Right lobe of liver (tissue), 4 donors: ENCODE results near the gene CEP20.

Experiments used
- POLR2A ChIP-seq: fragments of 450-650 bp; IDR thresholded peaks from one replicate; pipeline ENCODE4 v1.6.1; 2017; ENCODE audit warnings: antibody characterized with exemption, mild to moderate bottlenecking
- TF ChIP-seq, protein P1 (sequence below), 4 donors: fragments of 200-600 bp in 3 of 4; fragments of 450-650 bp in 1 of 4; IDR thresholded peaks; one replicate each; pipeline versions ENCODE4 v1.5.1 to v1.8.0; 2016 to 2022; ENCODE audit warnings: antibody characterized with exemption in 4 of 4, mild to moderate bottlenecking in 2 of 4
- donor health status: DM: no; HTN: no; CAD: no.
- donor health status: DM: no; HTN: no; CAD: no.
- donor health status: DM: no; HTN: yes; CAD: no.

- TF ChIP-seq, protein P1, sequence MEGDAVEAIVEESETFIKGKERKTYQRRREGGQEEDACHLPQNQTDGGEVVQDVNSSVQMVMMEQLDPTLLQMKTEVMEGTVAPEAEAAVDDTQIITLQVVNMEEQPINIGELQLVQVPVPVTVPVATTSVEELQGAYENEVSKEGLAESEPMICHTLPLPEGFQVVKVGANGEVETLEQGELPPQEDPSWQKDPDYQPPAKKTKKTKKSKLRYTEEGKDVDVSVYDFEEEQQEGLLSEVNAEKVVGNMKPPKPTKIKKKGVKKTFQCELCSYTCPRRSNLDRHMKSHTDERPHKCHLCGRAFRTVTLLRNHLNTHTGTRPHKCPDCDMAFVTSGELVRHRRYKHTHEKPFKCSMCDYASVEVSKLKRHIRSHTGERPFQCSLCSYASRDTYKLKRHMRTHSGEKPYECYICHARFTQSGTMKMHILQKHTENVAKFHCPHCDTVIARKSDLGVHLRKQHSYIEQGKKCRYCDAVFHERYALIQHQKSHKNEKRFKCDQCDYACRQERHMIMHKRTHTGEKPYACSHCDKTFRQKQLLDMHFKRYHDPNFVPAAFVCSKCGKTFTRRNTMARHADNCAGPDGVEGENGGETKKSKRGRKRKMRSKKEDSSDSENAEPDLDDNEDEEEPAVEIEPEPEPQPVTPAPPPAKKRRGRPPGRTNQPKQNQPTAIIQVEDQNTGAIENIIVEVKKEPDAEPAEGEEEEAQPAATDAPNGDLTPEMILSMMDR (IDR thresholded peaks at IDR 0.05), result no peak
- no peak for TF ChIP-seq POLR2A
Observed at GRCh38 chr16:15911198-15911597, 22.8 kb upstream of the CEP20 start.
